GM18870 (cell line): Measurements from ENCODE around the gene DCAF5.
"Not testable (repeated sequence)": the region's sequence is repeated elsewhere in the genome, so short reads cannot be mapped to it uniquely, and the experiment has no call there.

Experiments used
- ATAC-seq: cut with Tn5 transposase; IDR thresholded peaks from one replicate; pipeline ENCODE4 v1.9.1; 2021; ENCODE audit warnings: moderate library complexity; ENCODE audit not compliant: unreplicated experiment

The DCAF5 gene

GRCh38 chr14:69073429-69073828 is 79.5 kb downstream of the DCAF5 start:
- no peak for ATAC-seq

GRCh38 chr14:69072584-69072983 is 80.3 kb downstream of the DCAF5 start:
- ATAC-seq: no peak

GRCh38 chr14:69068744-69069421 is 84.0 kb downstream of the DCAF5 start:
- no peak for ATAC-seq

GRCh38 chr14:69066396-69067171 is 86.3 kb downstream of the DCAF5 start:
- no peak for ATAC-seq

- not testable (repeated sequence) for ATAC-seq
Observed at GRCh38 chr14:69065934-69066333, 87.0 kb downstream of the DCAF5 start.

GRCh38 chr14:69064596-69064995 is 88.3 kb downstream of the DCAF5 start:
- no peak for ATAC-seq

GRCh38 chr14:69059658-69060623 is 93.0 kb downstream of the DCAF5 start:
- no peak for ATAC-seq

- ATAC-seq: no peak
Observed at GRCh38 chr14:69055999-69056788, 96.7 kb downstream of the DCAF5 start.

- ATAC-seq: no peak
Observed at GRCh38 chr14:69055125-69055524, 97.8 kb downstream of the DCAF5 start.

- no peak for ATAC-seq
Observed at GRCh38 chr14:69054030-69054429, 98.9 kb downstream of the DCAF5 start.

- no peak for ATAC-seq
Observed at GRCh38 chr14:69052181-69052601, 100.7 kb downstream of the DCAF5 start.

GRCh38 chr14:69050240-69051184 is 102.4 kb downstream of the DCAF5 start:
- ATAC-seq: no peak

- ATAC-seq: no peak
Observed at GRCh38 chr14:69049675-69050074, 103.2 kb downstream of the DCAF5 start.

- ATAC-seq: no peak
Observed at GRCh38 chr14:69048456-69048855, 104.5 kb downstream of the DCAF5 start.

- no peak for ATAC-seq
Observed at GRCh38 chr14:69047255-69047654, 105.7 kb downstream of the DCAF5 start.

GRCh38 chr14:69046476-69046860 is 106.5 kb downstream of the DCAF5 start:
- ATAC-seq: no peak

- no peak for ATAC-seq
Observed at GRCh38 chr14:69045857-69046475, 107.0 kb downstream of the DCAF5 start.

- no peak for ATAC-seq
Observed at GRCh38 chr14:69044965-69045555, 107.9 kb downstream of the DCAF5 start.

- ATAC-seq: no peak
Observed at GRCh38 chr14:69044296-69044695, 108.6 kb downstream of the DCAF5 start.
